Stimulated activated CD8-positive, alpha-beta memory T cell treated with anti-CD3 and anti-CD28 coated beads, Interleukin-7, amount 100 ng/mL, for 24 hours (primary cell): ENCODE measurements around the gene PKHD1.
"Not testable (repeated sequence)": the region's sequence is repeated elsewhere in the genome, so short reads cannot be mapped to it uniquely, and the experiment has no call there.

Source experiments
- DNase-seq: peaks from one replicate; pipeline ENCODE4 v3.0.0-alpha.2; 2020; ENCODE audit warnings: low read depth

PKHD1 gene

GRCh38 chr6:51992876-51993275, 94.5 kb downstream of the PKHD1 start:
- DNase-seq = no peak

- DNase-seq = no peak
Measured at GRCh38 chr6:51989789-51990188, 97.6 kb downstream of the PKHD1 start.

- DNase-seq = no peak
Measured at GRCh38 chr6:51986864-51987263, 100.5 kb downstream of the PKHD1 start.

- no peak for DNase-seq
Measured at GRCh38 chr6:51983564-51983963, 103.8 kb downstream of the PKHD1 start.

GRCh38 chr6:51982695-51983094, 104.7 kb downstream of the PKHD1 start:
- DNase-seq = not testable (repeated sequence)

GRCh38 chr6:51976374-51976773, 111.0 kb downstream of the PKHD1 start:
- DNase-seq = no peak

GRCh38 chr6:51972659-51973058, 114.8 kb downstream of the PKHD1 start:
- no peak for DNase-seq

- DNase-seq = no peak
Measured at GRCh38 chr6:51968265-51968664, 119.1 kb downstream of the PKHD1 start.

GRCh38 chr6:51965222-51965801, 122.1 kb downstream of the PKHD1 start:
- DNase-seq = no peak

GRCh38 chr6:51963980-51964379, 123.4 kb downstream of the PKHD1 start:
- no peak for DNase-seq

- no peak for DNase-seq
Measured at GRCh38 chr6:51962354-51962753, 125.1 kb downstream of the PKHD1 start.

- DNase-seq = no peak
Measured at GRCh38 chr6:51960419-51960818, 127.0 kb downstream of the PKHD1 start.

- DNase-seq = no peak
Measured at GRCh38 chr6:51959744-51960383, 127.5 kb downstream of the PKHD1 start.

GRCh38 chr6:51954681-51955080, 132.7 kb downstream of the PKHD1 start:
- no peak for DNase-seq

- no peak for DNase-seq
Measured at GRCh38 chr6:51953246-51953645, 134.2 kb downstream of the PKHD1 start.

GRCh38 chr6:51951924-51952323, 135.5 kb downstream of the PKHD1 start:
- DNase-seq = no peak

- no peak for DNase-seq
Measured at GRCh38 chr6:51949526-51949925, 137.9 kb downstream of the PKHD1 start.

- not testable (repeated sequence) for DNase-seq
Measured at GRCh38 chr6:51939695-51940094, 147.7 kb downstream of the PKHD1 start.

- no peak for DNase-seq
Measured at GRCh38 chr6:51936531-51937290, 150.7 kb downstream of the PKHD1 start.

GRCh38 chr6:51934098-51934497, 153.3 kb downstream of the PKHD1 start:
- DNase-seq = no peak

- DNase-seq = no peak
Measured at GRCh38 chr6:51932956-51933355, 154.5 kb downstream of the PKHD1 start.

- DNase-seq = no peak
Measured at GRCh38 chr6:51930602-51931001, 156.8 kb downstream of the PKHD1 start.

GRCh38 chr6:51929934-51930574, 157.4 kb downstream of the PKHD1 start:
- no peak for DNase-seq
